NCI-H748 treated with DMSO at 0.1 percent for 48 hours (cell line): Measurements from ENCODE around the gene CDC34.

Experiments used
- DNase-seq: peaks from one replicate; lab custom pipeline; 2025; lab: John Stamatoyannopoulos, UW

The CDC34 gene

DNA sequence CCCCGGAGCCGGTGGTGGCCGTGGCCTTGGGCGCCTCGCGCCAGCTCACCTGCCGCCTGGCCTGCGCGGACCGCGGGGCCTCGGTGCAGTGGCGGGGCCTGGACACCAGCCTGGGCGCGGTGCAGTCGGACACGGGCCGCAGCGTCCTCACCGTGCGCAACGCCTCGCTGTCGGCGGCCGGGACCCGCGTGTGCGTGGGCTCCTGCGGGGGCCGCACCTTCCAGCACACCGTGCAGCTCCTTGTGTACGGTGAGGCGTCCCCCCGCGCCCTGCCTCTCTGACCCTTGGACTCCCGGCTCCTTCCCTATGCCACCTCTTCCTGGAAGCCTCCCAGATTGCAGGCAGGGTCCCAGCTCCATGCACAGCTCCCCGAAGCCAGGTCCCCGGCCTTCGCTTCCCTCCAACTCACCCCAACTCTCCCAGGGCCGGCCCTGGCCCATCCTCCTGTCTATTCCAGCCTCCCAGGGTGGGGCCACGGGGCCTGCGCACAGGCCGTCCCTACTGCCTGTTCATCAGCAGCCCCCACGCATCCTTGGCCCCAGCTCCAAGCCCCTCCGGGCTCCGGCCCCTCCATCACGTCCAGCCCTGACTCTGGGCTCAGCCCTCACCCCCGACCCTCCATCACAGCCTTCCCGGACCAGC, 33.6 kb upstream of the CDC34 start:
- no peak for DNase-seq

DNA sequence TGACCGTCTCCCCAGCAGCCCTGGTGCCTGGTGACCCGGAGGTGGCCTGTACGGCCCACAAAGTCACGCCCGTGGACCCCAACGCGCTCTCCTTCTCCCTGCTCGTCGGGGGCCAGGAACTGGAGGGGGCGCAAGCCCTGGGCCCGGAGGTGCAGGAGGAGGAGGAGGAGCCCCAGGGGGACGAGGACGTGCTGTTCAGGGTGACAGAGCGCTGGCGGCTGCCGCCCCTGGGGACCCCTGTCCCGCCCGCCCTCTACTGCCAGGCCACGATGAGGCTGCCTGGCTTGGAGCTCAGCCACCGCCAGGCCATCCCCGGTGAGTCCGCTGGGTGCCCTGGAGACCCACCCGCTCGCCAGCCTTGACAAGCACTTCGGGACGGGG, 33.1 kb upstream of the CDC34 start:
- no peak for DNase-seq

DNA sequence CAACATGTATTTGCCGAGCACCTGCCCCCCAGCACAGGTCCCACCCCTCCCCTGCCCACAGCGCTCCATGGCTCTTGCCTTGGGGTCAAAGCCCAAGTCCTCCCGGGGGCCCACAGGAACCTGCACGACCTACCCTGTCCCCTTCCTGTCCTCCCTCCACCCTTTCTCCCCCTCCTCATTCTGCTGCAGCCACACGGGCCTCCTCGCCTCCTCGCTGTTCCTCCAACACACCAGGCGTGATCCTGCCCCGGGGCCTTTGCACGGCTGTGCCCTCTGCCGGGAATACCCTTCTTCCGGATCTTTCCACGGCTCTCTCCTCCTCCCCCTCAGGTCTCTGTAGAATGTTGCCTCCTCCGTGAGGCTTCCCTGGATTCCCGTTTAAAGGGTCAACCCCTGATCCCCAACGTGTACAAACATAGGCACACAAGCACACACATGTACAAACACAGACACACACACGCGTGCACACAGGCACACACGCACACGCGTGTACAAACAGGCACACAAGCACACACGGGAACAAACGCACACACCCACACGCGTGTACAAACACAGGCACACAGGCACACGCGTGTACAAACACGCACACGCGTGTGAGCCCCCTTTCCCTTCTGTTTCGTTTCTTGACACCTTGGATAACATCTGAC, 32.5 kb upstream of the CDC34 start:
- DNase-seq: no peak

DNA sequence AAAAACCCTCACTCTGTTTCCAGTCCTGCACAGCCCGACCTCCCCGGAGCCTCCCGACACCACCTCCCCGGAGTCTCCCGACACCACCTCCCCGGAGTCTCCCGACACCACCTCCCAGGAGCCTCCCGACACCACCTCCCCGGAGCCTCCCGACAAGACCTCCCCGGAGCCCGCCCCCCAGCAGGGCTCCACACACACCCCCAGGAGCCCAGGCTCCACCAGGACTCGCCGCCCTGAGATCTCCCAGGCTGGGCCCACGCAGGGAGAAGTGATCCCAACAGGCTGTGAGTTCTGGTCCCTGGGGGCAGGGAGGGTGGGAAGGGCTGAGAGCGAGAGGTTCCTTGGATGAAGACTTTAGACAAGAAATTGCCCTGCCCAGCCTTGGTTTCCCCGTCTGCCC, 29.9 kb upstream of the CDC34 start:
- DNase-seq: no peak

DNA sequence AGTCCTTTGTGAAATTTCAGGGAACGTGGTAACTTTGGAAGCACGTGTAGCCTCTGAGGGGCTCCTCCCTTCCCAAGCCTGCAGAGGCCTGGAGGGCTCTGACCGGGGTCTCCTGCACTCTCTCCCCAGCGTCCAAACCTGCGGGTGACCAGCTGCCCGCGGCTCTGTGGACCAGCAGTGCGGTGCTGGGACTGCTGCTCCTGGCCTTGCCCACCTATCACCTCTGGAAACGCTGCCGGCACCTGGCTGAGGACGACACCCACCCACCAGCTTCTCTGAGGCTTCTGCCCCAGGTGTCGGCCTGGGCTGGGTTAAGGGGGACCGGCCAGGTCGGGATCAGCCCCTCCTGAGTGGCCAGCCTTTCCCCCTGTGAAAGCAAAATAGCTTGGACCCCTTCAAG, 26.9 kb upstream of the CDC34 start:
- no peak for DNase-seq

DNA sequence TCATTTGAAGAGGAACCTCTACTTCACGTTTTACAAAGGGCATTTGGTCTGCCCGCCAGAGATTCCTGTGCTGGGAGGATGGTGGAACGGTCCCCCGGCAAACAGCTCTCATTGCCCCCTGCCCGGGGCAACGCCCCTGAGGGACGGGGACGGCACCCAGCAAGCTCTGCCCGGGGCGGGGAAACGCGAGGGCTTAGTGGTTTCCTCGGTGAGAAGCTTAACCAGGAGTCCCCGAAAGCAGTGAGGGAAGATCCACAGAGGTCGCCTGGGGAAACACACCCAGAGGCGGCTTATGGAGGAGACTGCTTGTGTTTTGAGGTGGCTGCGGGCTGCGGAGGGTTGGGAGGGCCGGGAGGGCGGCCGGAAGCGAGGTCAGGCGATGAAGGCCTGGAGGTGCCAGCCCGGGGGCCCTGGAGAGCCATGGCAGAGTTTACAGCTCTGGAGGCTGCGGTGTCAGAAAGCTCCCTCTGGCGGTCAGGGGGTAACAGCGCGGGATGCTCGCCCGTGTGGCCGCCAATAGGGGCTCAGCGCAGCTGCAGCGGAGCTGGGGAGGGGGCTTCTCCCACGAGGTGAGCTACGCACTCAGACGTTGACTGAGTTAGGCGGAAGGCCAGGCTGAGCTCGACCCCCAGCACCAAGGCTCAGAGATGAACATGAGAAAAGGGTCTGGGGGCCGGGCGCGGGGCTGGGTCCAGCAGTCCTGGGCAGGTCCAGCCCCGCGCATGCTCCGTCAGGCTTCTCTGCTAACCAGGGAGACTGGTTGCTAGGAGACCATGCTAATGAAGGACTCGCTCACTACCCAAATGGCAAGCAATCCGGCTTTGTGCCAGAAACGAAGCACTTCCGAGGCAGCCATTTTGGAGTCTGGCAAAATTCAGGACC, 24.9 kb upstream of the CDC34 start:
- peak; percentile 94 for DNase-seq

DNA sequence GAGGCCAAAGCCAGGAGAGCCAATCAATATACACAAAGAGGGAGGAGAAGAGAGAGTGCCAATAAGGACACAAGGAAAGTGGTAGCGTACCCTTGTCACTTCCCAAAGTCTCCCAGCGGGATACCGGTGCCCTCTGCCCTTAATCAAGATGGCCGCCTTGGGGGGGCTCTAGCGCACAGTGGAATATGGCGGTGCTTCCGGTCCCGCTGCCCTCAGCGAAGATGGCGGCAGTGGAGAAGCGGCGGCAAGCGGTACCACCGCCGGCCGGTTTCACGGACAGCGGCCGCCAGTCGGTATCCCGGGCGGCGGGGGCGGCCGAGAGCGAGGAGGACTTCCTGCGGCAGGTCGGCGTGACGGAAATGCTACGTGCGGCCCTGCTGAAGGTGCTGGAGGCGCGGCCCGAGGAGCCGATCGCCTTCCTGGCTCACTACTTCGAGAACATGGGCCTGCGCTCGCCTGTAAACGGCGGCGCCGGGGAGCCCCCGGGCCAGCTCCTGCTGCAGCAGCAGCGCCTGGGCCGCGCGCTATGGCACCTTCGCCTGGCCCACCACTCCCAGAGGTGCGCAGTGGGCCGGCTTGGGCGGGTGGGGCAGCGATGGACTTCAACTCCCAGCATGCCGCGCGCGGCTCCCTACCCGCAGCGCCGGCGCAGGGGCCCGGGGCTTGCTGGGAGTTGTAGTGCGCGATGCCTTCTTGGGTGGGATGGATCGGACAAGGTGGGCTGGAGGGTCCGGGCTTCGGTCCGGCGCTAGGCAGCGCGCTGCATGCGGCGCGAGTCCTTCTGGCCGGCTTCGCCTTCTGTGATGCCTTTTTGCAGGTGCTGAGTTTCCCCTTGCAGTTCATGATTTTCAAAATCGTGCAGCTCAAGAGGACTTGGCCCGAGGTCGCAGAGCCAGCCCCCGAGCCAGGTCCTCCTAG, 24.0 kb upstream of the CDC34 start, which contains the start of gene TPGS1:
Gene TPGS1, plus strand, starts transcription at position 212 of the 918 bp plus-strand sequence. Its CDS starts 10 bp downstream, at position 222.
- peak; percentile 24 for DNase-seq

DNA sequence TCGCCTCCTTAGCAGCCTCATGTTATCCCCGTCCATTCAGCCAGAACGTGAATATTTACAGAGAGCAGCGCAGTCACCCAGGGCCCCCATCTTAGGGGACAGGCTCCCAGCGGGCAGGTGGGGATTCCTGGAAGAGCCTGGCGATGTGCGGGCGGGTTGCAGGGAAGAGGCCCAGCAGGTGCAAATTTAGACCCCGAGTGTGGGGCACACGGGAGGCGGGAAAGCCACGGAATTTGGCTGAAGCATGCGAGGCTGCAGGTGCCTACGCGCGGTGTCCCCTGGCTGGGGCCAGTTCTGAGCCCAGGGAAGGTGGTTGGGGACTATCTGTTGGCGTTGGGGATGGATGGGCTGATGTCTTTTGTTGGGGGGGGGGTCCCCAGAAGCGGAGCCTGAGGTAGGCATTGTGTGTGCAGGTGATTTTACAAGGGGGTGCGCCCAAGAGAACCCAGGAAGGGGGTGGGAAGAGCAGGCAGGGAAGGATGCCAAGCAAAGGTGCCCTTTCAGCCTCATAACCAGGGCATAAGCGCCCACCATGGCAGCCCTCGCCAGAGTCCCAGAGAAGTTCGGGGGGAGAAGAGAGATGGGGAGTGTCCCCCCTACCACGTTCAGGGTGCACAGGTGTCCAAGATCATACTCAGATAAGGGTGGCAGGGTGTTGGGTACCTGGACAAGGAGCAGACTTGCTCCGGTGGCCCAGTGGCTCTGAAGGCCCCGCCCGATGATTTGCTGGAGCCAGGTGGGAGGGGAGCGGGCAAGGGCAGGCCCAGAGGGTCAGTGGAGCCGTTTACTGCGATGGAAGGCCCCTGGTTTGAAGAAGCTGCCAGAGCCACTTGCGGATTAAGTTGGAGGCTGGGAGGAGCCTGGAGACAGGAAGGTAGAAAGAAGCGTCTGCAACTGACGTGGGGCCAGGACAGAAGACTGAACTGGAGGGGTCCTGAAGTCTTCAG, 23.1 kb upstream of the CDC34 start:
- no peak for DNase-seq

DNA sequence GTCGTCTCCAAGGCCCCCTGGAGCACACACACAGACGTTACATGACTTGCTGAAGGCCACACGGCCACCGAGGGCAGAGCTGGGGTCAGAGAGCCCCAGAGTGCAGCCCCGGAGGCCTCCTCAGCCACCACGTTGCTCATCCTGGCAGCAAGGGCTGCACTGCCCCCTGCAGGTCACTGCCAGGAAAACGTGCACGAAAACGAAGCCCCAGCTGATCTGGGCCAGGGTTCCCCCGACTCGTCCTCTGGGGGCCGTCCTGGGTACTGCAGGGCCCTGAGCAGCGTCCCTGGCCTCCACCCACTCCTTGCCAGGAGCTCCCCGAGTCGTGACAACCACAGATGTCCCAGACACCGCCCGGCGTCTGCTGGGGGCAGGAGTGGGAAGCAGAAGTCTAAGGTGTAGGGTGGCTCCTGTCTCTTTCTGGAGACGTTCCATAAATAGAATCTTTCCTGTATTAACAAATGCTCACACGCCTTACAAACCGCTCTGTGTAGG, 20.9 kb upstream of the CDC34 start:
- DNase-seq: peak; percentile 64

DNA sequence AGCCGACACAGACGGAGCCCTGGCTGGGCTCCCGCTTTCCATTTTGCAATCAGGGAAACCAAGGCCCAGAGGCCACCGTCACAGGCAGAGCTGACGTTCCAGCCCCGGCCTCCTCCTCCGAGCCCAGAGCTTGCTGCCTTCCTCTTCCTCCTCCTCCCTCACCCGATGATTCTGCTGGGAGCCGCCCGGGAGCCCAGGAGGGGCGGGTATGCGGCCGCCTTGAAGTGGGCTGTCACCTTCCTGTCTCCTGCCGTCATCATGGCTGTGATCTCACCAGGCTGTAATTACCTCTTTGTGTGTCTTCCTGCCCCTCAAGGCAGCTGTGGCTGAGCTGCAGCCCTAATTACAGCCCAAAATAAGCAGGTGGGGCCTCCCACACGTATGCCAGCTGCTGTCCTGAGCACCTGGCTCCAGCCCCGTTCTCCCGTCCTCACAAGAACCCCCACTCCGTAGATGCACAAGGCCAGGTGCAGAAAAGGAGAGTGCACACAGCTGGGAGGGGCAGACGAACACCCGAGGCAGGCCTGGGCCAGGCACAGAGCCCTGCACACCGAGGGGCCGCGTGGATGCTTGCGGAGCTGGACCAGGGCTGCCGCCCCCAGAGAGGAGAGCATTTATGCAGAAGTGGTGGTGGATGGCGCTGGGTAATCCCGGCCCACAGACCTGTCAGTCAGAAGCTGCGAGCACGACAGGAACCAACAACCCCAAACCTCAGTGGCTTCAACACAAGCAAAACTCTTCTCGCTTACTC, 20.3 kb upstream of the CDC34 start:
- DNase-seq: peak; percentile 89

DNA sequence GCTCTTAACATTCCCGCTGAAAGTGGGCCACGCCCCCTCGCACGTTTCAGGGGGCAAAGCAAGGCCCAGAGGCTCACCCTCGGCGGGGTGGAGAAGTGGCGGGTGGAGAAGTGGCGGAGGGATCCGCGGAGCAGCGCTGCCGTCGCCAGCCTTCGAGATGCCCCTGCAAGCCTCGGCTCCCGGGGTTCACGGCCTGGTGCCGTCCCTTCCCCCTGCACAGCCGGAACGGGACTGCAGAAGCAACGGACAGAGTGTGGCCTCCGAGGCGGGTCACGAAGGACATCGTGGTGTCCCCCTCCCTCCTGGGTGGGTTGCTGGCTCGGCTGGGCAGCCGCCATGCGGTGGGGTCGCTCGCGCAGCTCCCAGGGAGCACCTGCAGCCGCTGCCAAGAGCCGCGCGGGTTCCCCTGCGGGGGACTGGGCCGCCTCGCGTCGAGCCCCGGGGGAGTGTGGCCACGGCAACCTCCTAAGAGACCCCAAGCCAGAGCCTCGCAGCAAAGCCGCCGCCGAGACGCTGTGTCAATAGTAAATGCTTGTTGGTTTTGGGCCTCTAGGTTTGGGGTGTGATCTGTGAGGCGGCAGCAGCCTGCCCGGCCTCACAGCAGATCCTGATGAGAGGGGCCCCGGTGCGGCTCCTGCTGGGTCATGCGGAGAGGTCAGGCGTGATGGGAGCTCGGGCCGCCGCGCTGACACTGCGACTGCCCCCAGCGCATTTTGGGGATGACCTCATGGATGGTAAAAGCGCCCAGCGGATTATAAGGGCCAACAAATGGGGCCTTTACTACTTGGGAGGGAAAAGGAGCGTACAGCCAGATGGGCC, 18.8 kb upstream of the CDC34 start:
- DNase-seq: no peak

DNA sequence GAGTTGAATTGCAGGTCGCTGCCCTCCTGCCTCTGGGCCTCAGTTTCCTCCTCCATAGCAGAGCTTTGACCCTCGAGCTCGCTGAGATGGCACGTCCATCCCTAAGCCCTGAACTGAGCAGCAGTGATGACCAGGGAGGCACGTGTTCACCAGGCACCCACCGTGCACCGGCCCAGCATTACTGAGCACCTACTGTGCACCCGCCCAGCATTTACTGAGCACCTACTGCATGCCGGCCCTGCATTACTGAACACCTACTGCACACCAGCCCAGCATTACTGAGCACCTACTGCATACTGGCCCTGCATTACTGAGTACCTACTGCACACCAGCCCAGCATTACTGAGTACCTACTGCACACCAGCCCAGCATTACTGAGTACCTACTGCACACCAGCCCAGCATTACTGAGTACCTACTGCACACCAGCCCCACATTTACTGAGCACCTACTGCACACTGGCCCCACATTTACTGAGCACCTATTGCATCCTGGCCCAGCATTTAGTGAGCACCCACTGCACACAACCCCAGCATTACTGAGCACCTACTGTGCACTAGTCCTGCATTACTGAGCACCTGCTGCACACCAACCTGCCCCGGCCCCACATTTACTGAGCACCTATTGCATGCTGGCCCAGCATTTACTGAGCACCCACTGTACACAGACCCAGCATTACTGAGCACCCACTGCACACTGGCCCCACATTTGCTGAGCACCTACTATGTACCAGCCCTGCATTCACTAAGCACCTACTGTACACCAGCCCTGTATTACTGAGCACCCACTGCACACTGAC, 18.0 kb upstream of the CDC34 start:
- no peak for DNase-seq

DNA sequence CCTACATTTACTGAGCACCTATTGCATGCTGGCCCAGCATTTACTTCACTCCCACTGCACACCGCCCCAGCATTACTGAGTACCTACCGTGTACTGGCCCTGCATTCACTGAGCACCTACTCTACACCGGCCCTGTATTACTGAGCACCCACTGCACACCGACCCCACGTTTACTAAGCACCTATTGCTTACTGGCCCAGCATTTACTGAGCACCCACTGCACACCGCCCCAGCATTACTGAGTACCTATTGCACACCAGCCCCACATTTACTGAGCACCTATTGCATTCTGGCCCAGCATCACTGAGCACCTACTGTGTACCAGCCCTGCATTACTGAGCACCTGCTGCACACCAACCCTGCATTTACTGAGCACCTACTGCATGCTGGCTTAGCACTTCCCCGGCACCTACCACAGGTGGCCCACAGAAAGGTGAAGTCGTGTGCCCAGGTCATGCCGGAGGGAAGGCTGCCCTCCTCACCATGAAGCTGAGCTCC, 17.3 kb upstream of the CDC34 start:
- DNase-seq: no peak

DNA sequence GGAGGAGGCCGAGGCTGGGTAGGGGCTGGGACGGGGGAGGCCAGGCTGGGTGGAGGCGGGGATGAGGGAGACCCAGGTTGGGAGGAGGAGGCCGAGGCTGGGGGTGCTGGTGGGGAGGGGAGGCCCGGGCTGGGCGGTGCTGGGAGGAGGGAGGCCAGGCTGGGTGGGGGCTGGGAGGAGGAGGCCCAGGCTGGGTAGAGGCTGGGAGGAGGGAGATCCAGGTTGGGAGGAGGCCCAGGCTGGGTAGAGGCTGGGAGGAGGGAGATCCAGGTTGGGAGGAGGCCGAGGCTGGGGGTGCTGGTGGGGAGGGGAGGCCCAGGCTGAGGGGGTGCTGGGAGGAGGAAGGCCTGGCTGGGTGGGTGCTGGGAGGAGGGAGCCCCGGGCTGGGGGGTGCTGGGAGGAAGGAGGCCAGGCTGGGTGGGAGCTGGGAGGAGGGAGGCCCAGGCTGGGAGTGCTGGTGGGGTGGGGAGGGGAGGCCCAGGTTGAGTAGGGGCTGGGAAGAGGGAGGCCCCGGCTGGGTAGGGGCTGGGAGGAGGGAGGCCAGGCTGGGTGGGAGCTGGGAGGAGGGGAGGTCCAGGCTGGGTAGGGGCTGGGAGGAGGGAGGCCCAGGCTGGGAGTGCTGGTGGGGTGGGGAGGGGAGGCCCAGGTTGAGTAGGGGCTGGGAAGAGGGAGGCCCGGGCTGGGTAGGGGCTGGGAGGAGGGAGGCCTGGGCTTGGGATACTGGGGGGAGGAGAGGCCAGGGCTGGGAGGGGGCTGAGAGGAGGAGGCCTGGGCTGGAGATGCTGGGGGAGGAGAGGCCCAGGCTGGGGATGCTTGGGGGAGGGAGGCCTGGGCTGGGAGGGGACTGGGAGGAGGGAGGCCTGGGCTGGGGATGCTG, 13.6 kb upstream of the CDC34 start:
- no peak for DNase-seq

DNA sequence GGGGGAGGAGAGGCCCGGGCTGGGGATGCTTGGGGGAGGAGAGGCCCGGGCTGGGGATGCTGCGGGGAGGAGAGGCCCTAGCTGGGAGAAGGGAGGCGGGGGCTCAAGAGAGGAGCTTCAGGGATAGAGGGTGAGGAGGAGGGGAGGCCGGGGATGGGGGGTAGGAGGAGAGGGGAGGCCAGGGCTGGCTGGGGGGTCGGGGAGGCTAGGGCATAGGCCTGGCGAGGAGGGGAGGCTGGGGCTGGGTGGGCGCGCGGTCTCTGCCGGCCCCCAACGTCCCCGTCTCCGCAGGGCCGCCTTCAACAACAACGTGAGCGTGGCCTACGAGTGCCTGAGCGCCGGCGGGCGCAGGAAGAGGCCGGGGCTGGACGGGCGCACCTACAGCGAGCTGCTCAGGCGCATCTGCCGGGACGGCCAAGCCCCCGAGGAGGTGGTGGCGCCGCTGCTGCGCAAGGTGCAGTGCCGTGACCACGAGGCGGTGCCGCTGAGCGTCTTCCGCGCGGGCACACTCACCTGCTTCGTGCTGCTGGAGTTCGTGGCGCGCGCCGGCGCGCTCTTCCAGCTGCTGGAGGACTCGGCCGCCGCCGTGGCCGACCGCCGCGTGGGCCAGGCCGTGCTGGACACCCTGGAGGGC, 12.8 kb upstream of the CDC34 start:
- DNase-seq: peak; percentile 12

DNA sequence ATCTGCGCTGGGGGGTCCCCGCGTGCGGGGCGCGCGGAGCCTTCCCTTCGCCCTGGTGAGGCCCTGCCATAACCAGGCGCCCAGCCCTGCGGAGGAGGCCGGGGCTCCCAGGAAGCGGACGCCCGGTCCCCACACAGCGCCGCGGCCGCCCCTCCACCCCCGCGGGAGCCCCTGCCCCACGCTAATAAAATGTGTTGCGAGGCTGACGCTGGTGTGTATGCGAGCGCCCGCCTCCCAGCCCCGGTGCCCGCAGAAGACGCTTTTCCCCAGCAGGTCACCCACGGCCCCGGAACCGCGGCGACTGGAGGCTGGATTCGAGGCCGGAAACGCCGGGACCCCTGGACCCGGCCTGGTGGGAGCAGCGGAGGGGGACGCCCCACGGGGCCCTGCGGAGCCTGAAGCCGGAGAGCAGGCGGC, 12.1 kb upstream of the CDC34 start:
- no peak for DNase-seq
